GM18508 (cell line): ENCODE measurements around the gene PDE4D.
"Not testable (repeated sequence)": the region's sequence is repeated elsewhere in the genome, so short reads cannot be mapped to it uniquely, and the experiment has no call there.

Experiments used
- ATAC-seq: cut with Tn5 transposase; IDR thresholded peaks from one replicate; pipeline ENCODE4 v1.9.1; 2021; ENCODE audit warnings: moderate number of reproducible peaks; ENCODE audit not compliant: insufficient read depth, unreplicated experiment

Gene PDE4D

GRCh38 chr5:59673438-59674058, 220.0 kb downstream of the PDE4D start:
- ATAC-seq, result no peak

DNA sequence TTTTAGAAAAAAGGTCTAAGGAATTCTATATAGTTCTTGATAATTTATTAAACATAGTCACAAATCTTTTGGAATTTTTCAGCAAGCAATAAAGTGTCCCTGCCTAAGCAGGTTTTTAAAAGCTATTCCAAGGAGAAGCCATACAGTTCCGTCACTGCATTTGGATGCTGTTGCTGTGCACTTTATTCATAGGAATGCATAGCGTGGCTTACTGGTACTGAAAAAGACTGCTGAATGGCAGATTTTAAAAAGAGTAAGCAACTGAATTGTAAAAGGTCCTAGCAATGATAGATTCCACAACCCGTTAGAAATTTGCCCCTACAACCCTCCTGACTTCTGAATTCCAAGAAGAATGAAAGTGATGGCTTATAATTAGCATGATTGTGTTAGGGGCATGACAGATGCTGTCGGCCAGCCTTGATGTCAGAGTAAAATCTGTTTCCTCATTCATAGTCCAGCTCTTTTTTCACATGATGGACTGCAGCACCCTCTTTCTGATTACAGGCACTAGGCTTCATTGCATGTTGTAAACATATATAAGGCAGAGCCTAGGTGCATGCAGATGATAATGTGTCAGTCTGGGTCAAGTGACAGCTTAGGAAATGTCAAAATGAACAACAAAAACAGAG, 227.0 kb downstream of the PDE4D start:
- no peak for ATAC-seq

- not testable (repeated sequence) for ATAC-seq
Observed at GRCh38 chr5:59665832-59666203, 227.7 kb downstream of the PDE4D start.

DNA sequence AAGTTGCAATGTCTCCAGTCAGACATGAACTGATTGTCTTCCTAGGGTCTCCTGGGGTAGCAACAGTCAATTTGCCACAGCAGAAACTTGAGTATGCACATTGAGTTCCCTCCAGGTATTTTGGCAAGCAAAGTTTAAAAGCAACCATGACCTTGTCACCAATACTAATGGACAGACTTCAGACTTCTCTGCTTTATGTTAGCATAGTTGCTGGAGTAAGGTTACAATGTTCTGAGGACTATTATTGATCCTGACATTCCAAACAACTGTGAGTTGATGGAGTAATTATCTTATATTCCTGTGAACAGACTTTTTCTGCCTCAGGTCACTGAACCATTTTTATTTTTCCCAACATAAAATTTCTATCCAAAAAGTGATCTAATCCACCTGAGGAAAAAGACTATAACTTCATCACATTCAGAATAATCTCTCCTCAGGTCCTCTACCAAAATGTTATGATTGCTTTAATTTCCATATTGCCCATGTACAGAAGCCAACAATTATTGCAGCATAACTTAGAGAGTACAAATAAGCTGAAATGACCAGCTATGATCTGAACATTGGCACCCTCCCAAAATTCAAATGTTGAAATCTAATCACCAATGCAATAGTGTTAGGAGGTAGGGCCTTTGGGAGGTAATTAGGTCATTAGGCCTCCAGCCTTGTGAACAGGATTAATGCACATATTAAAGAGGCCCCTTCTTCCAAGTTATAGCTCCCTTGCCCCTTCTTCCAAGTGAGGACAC, 228.3 kb downstream of the PDE4D start:
- ATAC-seq, result no peak

GRCh38 chr5:59661954-59662615, 231.4 kb downstream of the PDE4D start:
- ATAC-seq, result peak; percentile 37

DNA sequence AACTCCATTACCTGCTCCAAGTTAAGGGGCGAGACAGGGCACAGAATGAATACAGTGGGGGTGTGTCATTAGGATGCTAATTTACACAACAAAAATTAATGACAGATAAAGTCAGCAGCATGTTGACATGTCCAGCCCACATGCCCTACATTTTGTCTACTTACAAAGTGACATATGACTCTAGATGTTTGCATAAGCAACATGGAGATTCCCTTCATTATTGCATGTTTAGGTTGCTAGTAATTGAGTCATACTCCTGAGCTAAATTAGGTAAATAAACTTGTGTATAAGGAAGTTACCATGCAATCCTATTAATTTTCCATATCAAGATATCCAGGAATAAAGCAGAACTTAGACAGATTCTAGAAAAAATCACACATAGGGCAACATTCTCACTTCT, 232.2 kb downstream of the PDE4D start:
- no peak for ATAC-seq

DNA sequence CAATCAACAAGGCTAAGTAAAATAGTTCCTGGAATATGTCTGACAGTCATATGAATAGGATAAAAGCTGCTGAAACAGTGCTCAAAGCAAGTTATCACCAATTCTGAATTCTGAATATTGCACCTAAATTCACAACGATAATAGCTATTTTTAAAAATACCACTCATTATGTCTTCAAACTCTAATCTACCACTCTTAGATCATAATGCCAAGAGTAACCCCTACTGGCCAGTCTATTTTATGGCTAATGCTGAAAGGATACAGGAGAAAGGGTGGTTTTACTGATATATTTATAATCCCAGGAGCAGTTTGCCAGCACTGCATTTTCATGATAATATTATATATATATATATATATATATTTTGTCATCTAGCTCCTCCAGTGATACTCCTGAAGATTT, 232.8 kb downstream of the PDE4D start:
- ATAC-seq, result no peak

GRCh38 chr5:59656351-59657254, 236.9 kb downstream of the PDE4D start:
- ATAC-seq, result no peak

DNA sequence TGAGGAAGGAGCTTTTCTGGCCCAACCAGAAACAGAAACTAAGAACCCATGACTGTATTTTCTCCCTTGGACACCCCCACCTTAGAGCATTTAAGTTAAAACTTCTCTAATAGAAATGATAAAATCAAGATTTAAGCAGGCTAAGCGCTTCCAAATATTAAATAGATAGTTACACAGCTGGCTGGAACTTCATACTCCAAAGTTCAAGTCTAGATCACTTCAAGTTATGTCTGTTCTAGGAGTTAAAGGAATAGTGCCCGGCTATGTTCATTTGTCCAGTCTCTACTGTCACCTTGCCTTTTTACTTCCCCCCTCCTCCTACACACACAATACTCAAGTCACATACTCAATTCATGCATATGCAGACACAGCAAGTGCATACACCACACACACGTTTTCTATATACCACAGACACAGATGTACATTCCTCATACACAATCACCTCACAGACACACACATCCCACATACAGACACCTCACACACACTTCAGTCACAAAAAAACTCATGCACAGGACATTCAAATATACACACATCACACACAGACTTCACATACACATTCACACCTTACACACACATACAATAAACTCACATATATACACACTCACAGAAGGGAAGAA, 237.7 kb downstream of the PDE4D start:
- no peak for ATAC-seq

- no peak for ATAC-seq
Observed at GRCh38 chr5:59654691-59655090, 238.8 kb downstream of the PDE4D start.

GRCh38 chr5:59652449-59652848, 241.1 kb downstream of the PDE4D start:
- no peak for ATAC-seq

- ATAC-seq, result no peak
Observed at GRCh38 chr5:59648949-59649921, 244.3 kb downstream of the PDE4D start.

- ATAC-seq, result no peak
Observed at GRCh38 chr5:59648038-59648831, 245.3 kb downstream of the PDE4D start.

DNA sequence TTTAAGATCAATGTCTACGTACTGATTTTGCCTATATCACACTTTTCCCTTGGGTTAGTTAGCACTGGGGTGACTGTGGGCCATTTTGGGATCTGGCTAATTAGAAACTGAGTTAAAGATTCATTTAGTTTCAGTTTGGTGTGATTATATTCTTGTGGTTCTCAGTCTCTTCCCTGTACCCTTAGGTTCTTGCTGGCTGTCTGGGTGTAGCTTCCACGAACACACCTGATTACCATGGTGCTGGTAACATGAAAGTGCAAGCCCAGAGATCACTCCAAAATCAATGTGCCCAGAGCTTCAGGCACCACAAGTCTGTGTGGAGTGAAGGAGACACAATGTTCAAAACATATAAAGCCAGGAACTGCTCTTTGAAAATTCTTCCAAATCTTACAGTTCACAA, 248.1 kb downstream of the PDE4D start:
- no peak for ATAC-seq

- no peak for ATAC-seq
Observed at GRCh38 chr5:59640411-59640810, 253.1 kb downstream of the PDE4D start.

DNA sequence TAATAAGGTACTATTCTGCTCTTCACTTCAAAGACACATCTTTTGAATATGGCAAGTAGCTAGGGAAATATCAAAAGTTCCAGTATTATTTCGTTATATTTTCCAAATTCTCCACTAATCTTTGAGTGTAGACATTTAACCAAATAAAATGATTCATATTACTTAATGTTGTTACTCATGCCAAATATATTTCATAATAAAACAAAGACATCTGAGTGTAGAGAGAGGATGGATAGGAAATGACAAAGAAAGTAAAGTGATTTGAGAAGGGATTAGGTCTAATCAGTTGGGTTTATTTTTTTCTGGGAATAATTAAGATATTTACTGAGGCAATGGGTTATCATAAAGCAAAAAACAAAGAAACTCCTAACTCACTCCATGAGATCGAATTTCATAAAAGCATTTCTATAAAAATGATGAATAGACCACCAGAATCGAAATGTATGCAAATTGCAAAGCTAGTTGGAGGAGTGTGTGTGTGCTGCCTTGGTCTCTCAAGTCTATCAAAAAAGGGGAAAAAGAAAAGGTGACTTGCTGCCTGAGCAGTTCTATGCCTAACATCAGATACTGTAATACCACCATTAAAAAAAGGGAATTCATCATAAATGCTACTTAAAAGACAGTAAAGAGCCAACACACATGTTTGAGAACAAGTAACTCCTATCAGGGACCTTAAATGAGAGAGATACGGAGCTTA, 255.5 kb downstream of the PDE4D start:
- ATAC-seq, result no peak

GRCh38 chr5:59629561-59629960, 264.0 kb downstream of the PDE4D start:
- ATAC-seq, result no peak
